BJ (cell line): Measurements from ENCODE around the gene PIP5K1B. TPM values are rescaled to one million over a fixed set of nuclear protein-coding genes. Genes with fewer than 3 reads are reported as not detected.

Experiments
- CTCF ChIA-PET: fragments of 350-600 bp; formaldehyde crosslinking; extraction: SDS; loops from one replicate; lab custom pipeline; 2021; ENCODE audit warnings: antibody characterized with exemption, inconsistent platforms; lab: Yijun Ruan, JAX
- POLR2A ChIA-PET: fragments of 300-600 bp; sonication (Branson Sonifier 250); formaldehyde crosslinking; extraction: SDS; loops from one replicate; lab custom pipeline; 2021; ENCODE audit warnings: antibody characterized with exemption; lab: Charles Lee
- DNase-seq: peaks from one replicate; pipeline ENCODE4 v3.0.0-alpha.2; 2011; ENCODE audit warnings: low read depth
- H3K27me3 ChIP-seq: 2 replicates; pipeline ENCODE4 v1.6.0; 2011; ENCODE audit warnings: low read length; ENCODE audit not compliant: control insufficient read depth, insufficient read depth
- H3K36me3 ChIP-seq: 2 replicates; pipeline ENCODE4 v1.5.1; 2011; ENCODE audit warnings: low read length; ENCODE audit not compliant: control insufficient read depth, insufficient read depth
- H3K4me3 ChIP-seq: 2 replicates; pipeline ENCODE4 v1.5.1; 2011; ENCODE audit warnings: low read depth, mild to moderate bottlenecking, control low read depth, low read length
- CTCF ChIP-seq: IDR thresholded peaks from 2 replicates; pipeline ENCODE4 v1.5.1; 2011; ENCODE audit warnings: low read depth, mild to moderate bottlenecking, control low read depth, inconsistent platforms, low read length, moderate library complexity; ENCODE audit not compliant: insufficient read depth
- polyA plus RNA-seq: library from polyadenylated mRNA; depleted of rRNA; stranded (reverse); fragments of >200 nt; gene quantifications from 2 replicates; pipeline ENCODE4 v1.2.3, GENCODE V29; 2011

The PIP5K1B gene
- polyA plus RNA-seq, 1 experiment, result not detected

- POLR2A ChIA-PET, result no interaction called here
- H3K4me3 ChIP-seq, result no peak overlapping the region
- no peaks in the 10 kb centered on the region for H3K27me3 ChIP-seq
- no peak for TF ChIP-seq CTCF
- CTCF ChIA-PET, result interaction anchor here (0.9 kb wide), 1 partner anchor 48 kb away, joined by 3 read pairs; no protein-coding TSS in a partner anchor
- no peak for DNase-seq
- no peaks in the 10 kb centered on the region for H3K36me3 ChIP-seq
Observed at GRCh38 chr9:68947015-68947414, 242.0 kb downstream of the PIP5K1B start.

GRCh38 chr9:68947842-68948569, 243.0 kb downstream of the PIP5K1B start:
- H3K36me3 ChIP-seq, result no peaks in the 10 kb centered on the region
- ChIA-PET CTCF (interaction anchor here (0.9 kb wide), 1 partner anchor 47 kb away, joined by 3 read pairs; no protein-coding TSS in a partner anchor), POLR2A (no interaction called here)
- TF ChIP-seq CTCF, result no peak
- H3K4me3 ChIP-seq, result no peak overlapping the region
- DNase-seq, result no peak
- no peaks in the 10 kb centered on the region for H3K27me3 ChIP-seq

GRCh38 chr9:68949271-68950000, 244.4 kb downstream of the PIP5K1B start:
- TF ChIP-seq CTCF, result no peak
- no peak for DNase-seq
- Histone ChIP-seq H3K36me3 (no peaks in the 10 kb centered on the region), H3K27me3 (no peaks in the 10 kb centered on the region), H3K4me3 (no peak overlapping the region)
- ChIA-PET CTCF (no interaction called here), POLR2A (no interaction called here)

- POLR2A ChIA-PET, result no interaction called here
- Histone ChIP-seq H3K27me3 (no peaks in the 10 kb centered on the region), H3K36me3 (no peaks in the 10 kb centered on the region), H3K4me3 (no peak overlapping the region)
- CTCF ChIA-PET, result no interaction called here
- DNase-seq, result no peak
- no peak for TF ChIP-seq CTCF
Observed at GRCh38 chr9:68950188-68950587, 245.1 kb downstream of the PIP5K1B start.

- DNase-seq, result no peak
- Histone ChIP-seq H3K36me3 (no peaks in the 10 kb centered on the region), H3K4me3 (no peak overlapping the region), H3K27me3 (no peaks in the 10 kb centered on the region)
- ChIA-PET CTCF (no interaction called here), POLR2A (no interaction called here)
- TF ChIP-seq CTCF, result no peak
Observed at GRCh38 chr9:68950689-68951088, 245.6 kb downstream of the PIP5K1B start.
